Fibroblast of lung (primary cell): Measurements from ENCODE around the gene CRTC1. TPM values are rescaled to one million over a fixed set of nuclear protein-coding genes. Genes with fewer than 3 reads are reported as not detected.

Experiments
- DNase-seq, 2 donors: peaks; one replicate each; pipeline versions ENCODE4 v3.0.0 to v3.0.0-alpha.2; 2010; ENCODE audit warnings: low read depth in 2 of 2
- H2AFZ ChIP-seq: 2 replicates; pipeline ENCODE4 v1.5.1; 2012; ENCODE audit warnings: low read length, control low read depth, inconsistent platforms
- H3K27ac ChIP-seq: 2 replicates; pipeline ENCODE4 v1.5.1; 2011; ENCODE audit warnings: low read length, control low read depth; ENCODE audit not compliant: insufficient read depth
- H3K27me3 ChIP-seq: 2 replicates; pipeline ENCODE4 v1.5.1; 2011; ENCODE audit warnings: mild to moderate bottlenecking, low read length; ENCODE audit not compliant: control insufficient read depth, insufficient read depth
- H3K36me3 ChIP-seq: 2 replicates; pipeline ENCODE4 v1.5.1; 2011; ENCODE audit warnings: low read length; ENCODE audit not compliant: control insufficient read depth, insufficient read depth
- H3K4me1 ChIP-seq: 2 replicates; pipeline ENCODE4 v1.5.1; 2011; ENCODE audit warnings: low read length; ENCODE audit not compliant: control insufficient read depth, insufficient read depth; ENCODE audit errors: extremely low read depth
- H3K4me2 ChIP-seq: 2 replicates; pipeline ENCODE4 v1.5.1; 2011; ENCODE audit warnings: low read length, control low read depth; ENCODE audit not compliant: insufficient read depth; ENCODE audit errors: extremely low read depth
- H3K4me3 ChIP-seq, 4 experiments: fragments of 200-600 bp in 1 of 4; sonication (generic) in 1 of 4; replicated peaks in 1 of 4; 2 replicates each; pipeline ENCODE4 v1.5.1; 2011 to 2016; ENCODE audit warnings: low read length in 4 of 4, low read depth in 3 of 4, mild to moderate bottlenecking in 3 of 4, control low read depth in 2 of 4, inconsistent platforms in 1 of 4, mixed read lengths in 1 of 4; ENCODE audit not compliant: insufficient read depth in 1 of 4; ENCODE audit errors: control extremely low read depth in 1 of 4
- H3K79me2 ChIP-seq: 2 replicates; pipeline ENCODE4 v1.5.1; 2012; ENCODE audit warnings: mild to moderate bottlenecking, low read length, inconsistent platforms; ENCODE audit not compliant: control insufficient read depth, insufficient read depth
- H3K9ac ChIP-seq: 2 replicates; pipeline ENCODE4 v1.5.1; 2011; ENCODE audit warnings: mild to moderate bottlenecking, low read length, control low read depth; ENCODE audit not compliant: insufficient read depth
- H3K9me3 ChIP-seq: 2 replicates; pipeline ENCODE4 v1.5.1; 2012; ENCODE audit warnings: low read depth, low read length; ENCODE audit not compliant: control insufficient read depth, insufficient read depth
- H4K20me1 ChIP-seq: 2 replicates; pipeline ENCODE4 v1.5.1; 2011; ENCODE audit warnings: low read length; ENCODE audit not compliant: control insufficient read depth, insufficient read depth; ENCODE audit errors: extremely low read depth
- EZH2 ChIP-seq: IDR thresholded peaks from 2 replicates; pipeline ENCODE4 v1.5.1; 2012; ENCODE audit warnings: low read length, control low read depth, mild to moderate bottlenecking; ENCODE audit errors: missing control alignments
- polyA plus RNA-seq, 2 donors: library from polyadenylated mRNA; depleted of rRNA in 1 of 2; stranded (reverse) in 1 of 2; unstranded in 1 of 2; fragments of >200 nt; gene quantifications; 2 replicates each; pipeline ENCODE4 v1.2.1, GENCODE V29; 2011 to 2012; ENCODE audit warnings: missing spikeins in 1 of 2
- total RNA-seq: library from RNA; depleted of rRNA; stranded (reverse); fragments of >200 nt; gene quantifications from 2 replicates; pipeline ENCODE4 v1.2.1, GENCODE V29; 2014
- TF ChIP-seq, protein P1 (sequence below), 2 donors: IDR thresholded peaks in 1 of 2; conservative IDR thresholded peaks in 1 of 2; 1 replicate in 1 of 2; 2 replicates in 1 of 2; pipeline ENCODE4 v1.5.1; 2011 to 2012; ENCODE audit warnings: low read length in 2 of 2, control low read depth in 1 of 2, inconsistent platforms in 1 of 2, low read depth in 1 of 2, mild to moderate bottlenecking in 1 of 2

The CRTC1 gene
- total and polyA plus RNA-seq, 2 donors (not counting 1 experiment from before 2014, with no cell fraction given), result 1.2 to 2.0 TPM

DNA sequence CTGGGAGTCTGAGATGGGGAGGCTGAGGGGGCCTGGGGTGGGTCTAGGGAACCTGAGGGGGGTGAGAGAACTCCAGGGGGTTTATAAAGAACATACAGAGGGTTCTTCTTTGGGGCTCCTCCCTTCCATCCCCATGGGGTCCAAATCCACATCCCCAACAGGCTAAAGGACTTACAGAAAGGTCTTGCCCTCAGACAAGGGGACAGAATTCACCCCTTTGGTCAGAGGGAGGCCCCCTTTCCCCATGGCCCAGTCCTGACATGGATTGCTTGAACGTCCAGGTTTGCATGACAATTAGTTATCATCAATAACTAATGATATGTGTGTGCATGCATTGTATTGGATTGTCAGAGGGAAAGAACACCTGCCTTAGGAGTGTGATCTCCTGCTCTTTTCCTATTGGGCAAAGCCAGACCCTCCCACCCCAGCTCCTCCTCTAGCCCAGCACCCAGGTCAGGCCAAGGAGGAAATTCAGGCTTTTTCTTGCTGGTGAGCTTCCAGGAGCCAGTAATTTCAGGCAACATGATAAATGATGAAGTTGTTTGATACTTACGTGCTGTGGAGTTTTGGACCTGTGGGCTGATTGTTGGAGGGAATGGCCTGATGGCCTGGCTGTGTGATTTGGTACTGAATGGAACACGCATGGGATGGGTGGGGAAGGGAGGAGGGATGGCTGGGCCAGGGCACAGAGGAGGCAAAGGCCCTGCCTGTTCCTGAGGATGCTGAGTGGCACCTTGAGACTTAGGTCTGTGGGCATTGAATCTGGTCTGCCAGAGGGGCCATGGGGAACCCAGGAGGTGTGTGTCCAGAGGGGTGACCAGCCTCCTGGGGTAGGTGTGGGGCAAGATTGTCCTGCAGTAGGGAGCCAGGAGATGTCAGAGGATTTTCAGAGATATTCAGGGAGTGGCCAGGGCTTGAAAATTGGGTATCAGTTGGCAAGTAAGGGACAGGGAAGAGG is 45.5 kb upstream of the CRTC1 start:
- no peak for DNase-seq
- Histone ChIP-seq H3K79me2 (no peaks in the 10 kb centered on the region), H3K36me3 (no peaks in the 10 kb centered on the region), H4K20me1 (no peaks in the 10 kb centered on the region), H3K9ac (peak overlapping the region; percentile 16), H3K27me3 (no peaks in the 10 kb centered on the region), H3K4me2 (peak overlapping the region; percentile 80), H3K9me3 (no peaks in the 10 kb centered on the region), H3K4me3 (peak overlapping the region; percentile 68 to 93 (median 90)), H2AFZ (no peak overlapping the region), H3K4me1 (peaks cover 6% of the 10 kb centered on the region), H3K27ac (no peak overlapping the region)
- TF ChIP-seq, protein P1, sequence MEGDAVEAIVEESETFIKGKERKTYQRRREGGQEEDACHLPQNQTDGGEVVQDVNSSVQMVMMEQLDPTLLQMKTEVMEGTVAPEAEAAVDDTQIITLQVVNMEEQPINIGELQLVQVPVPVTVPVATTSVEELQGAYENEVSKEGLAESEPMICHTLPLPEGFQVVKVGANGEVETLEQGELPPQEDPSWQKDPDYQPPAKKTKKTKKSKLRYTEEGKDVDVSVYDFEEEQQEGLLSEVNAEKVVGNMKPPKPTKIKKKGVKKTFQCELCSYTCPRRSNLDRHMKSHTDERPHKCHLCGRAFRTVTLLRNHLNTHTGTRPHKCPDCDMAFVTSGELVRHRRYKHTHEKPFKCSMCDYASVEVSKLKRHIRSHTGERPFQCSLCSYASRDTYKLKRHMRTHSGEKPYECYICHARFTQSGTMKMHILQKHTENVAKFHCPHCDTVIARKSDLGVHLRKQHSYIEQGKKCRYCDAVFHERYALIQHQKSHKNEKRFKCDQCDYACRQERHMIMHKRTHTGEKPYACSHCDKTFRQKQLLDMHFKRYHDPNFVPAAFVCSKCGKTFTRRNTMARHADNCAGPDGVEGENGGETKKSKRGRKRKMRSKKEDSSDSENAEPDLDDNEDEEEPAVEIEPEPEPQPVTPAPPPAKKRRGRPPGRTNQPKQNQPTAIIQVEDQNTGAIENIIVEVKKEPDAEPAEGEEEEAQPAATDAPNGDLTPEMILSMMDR (conservative IDR thresholded peaks at IDR 0.05 in 1 of 2, IDR thresholded peaks at IDR 0.05 in 1 of 2; ENCODE audit: low read depth in 1 of 2, low read length in 2 of 2), result no peak
- no peak for TF ChIP-seq EZH2

DNA sequence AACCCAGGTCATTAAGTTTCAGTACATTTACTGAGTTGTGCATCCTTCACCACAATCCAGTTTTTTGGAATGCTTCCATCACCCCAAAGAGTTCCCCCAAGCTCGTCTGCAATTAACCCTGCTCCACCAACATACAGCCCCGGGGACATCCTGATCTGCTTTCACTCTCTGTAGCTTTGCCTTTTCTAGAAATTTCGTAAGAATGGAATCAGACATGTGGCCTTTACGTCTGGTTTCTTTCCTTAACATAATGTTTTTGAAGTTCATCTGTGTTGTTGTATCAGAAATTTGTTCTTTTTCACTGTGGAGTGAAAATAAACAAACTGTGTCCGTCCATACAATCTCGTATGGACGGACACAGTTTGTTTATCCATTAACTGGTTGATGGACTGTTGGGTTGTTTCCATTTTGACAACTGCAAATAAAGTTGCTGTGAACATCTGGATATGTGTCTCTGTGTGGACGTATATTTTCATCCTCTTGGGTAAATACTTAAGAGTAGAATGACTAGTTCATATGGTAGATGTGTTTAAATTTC is 43.7 kb upstream of the CRTC1 start:
- DNase-seq, result peak in 1 of 2 donors; percentile 66
- Histone ChIP-seq H3K9me3 (no peaks in the 10 kb centered on the region), H3K4me3 (no peak overlapping the region), H3K36me3 (no peaks in the 10 kb centered on the region), H3K4me2 (no peak overlapping the region), H2AFZ (no peak overlapping the region), H3K79me2 (no peaks in the 10 kb centered on the region), H3K9ac (no peak overlapping the region), H4K20me1 (no peaks in the 10 kb centered on the region), H3K4me1 (peaks cover 6% of the 10 kb centered on the region), H3K27ac (no peak overlapping the region), H3K27me3 (no peaks in the 10 kb centered on the region)
- no peak for TF ChIP-seq EZH2
- TF ChIP-seq, protein P1 (conservative IDR thresholded peaks at IDR 0.05 in 1 of 2, IDR thresholded peaks at IDR 0.05 in 1 of 2; ENCODE audit: low read depth in 1 of 2, low read length in 2 of 2), result no peak

GRCh38 chr19:18644196-18645034 is 39.1 kb upstream of the CRTC1 start:
- H3K4me3 ChIP-seq, result no peak overlapping the region
- H2AFZ ChIP-seq, result no peak overlapping the region
- H3K27ac ChIP-seq, result no peak overlapping the region
- no peak overlapping the region for H3K4me2 ChIP-seq
- no peaks in the 10 kb centered on the region for H3K79me2 ChIP-seq
- H3K27me3 ChIP-seq, result no peaks in the 10 kb centered on the region
- H3K9ac ChIP-seq, result no peak overlapping the region
- H3K4me1 ChIP-seq, result peaks cover 11% of the 10 kb centered on the region
- H4K20me1 ChIP-seq, result no peaks in the 10 kb centered on the region
- peak in 1 of 2 donors; percentile 49 for DNase-seq
- TF ChIP-seq EZH2, result no peak
- TF ChIP-seq, protein P1 (conservative IDR thresholded peaks at IDR 0.05 in 1 of 2, IDR thresholded peaks at IDR 0.05 in 1 of 2; ENCODE audit: low read depth in 1 of 2, low read length in 2 of 2), result no peak
- H3K9me3 ChIP-seq, result no peaks in the 10 kb centered on the region
- no peaks in the 10 kb centered on the region for H3K36me3 ChIP-seq
